GM18511 (cell line): Measurements from ENCODE around the gene TMPRSS3.

Experiments
- ATAC-seq: cut with Tn5 transposase; IDR thresholded peaks from one replicate; pipeline ENCODE4 v1.9.1; 2021; ENCODE audit warnings: mild to moderate bottlenecking, moderate library complexity; ENCODE audit not compliant: unreplicated experiment

The TMPRSS3 gene

GRCh38 chr21:42429021-42429420 lies 33.2 kb upstream of the TMPRSS3 start:
- no peak for ATAC-seq

- ATAC-seq: no peak
These were observed 32.1 kb upstream of the TMPRSS3 start for GRCh38 chr21:42427809-42428419.

- ATAC-seq: no peak
These were observed 31.1 kb upstream of the TMPRSS3 start for GRCh38 chr21:42426876-42427480.

GRCh38 chr21:42426424-42426823 lies 30.6 kb upstream of the TMPRSS3 start:
- ATAC-seq: no peak

- ATAC-seq: no peak
These were observed 29.7 kb upstream of the TMPRSS3 start for GRCh38 chr21:42425591-42425990.

GRCh38 chr21:42424914-42425541 lies 29.2 kb upstream of the TMPRSS3 start:
- ATAC-seq: no peak

GRCh38 chr21:42423685-42424084 lies 27.8 kb upstream of the TMPRSS3 start:
- ATAC-seq: peak; percentile 23

GRCh38 chr21:42423197-42423675 lies 27.4 kb upstream of the TMPRSS3 start:
- peak; percentile 72 for ATAC-seq

GRCh38 chr21:42421018-42421793 lies 25.4 kb upstream of the TMPRSS3 start:
- ATAC-seq: no peak

- no peak for ATAC-seq
These were observed 24.0 kb upstream of the TMPRSS3 start for GRCh38 chr21:42419845-42420244.

- no peak for ATAC-seq
These were observed 23.0 kb upstream of the TMPRSS3 start for GRCh38 chr21:42418886-42419285.

- no peak for ATAC-seq
These were observed 21.7 kb upstream of the TMPRSS3 start for GRCh38 chr21:42417533-42417932.

GRCh38 chr21:42414928-42415769 lies 19.3 kb upstream of the TMPRSS3 start:
- peak; percentile 77 for ATAC-seq

GRCh38 chr21:42414553-42414927 lies 18.7 kb upstream of the TMPRSS3 start:
- no peak for ATAC-seq

GRCh38 chr21:42414066-42414465 lies 18.2 kb upstream of the TMPRSS3 start:
- no peak for ATAC-seq

GRCh38 chr21:42413500-42413899 lies 17.6 kb upstream of the TMPRSS3 start:
- no peak for ATAC-seq

- ATAC-seq: no peak
These were observed 17.2 kb upstream of the TMPRSS3 start for GRCh38 chr21:42413093-42413492.

- no peak for ATAC-seq
These were observed 16.7 kb upstream of the TMPRSS3 start for GRCh38 chr21:42412636-42412933.

GRCh38 chr21:42411891-42412635 lies 16.2 kb upstream of the TMPRSS3 start:
- no peak for ATAC-seq

GRCh38 chr21:42411197-42411869 lies 15.5 kb upstream of the TMPRSS3 start:
- ATAC-seq: no peak
